Panc1 (cell line): ENCODE results near the gene SLC1A3. TPM values are rescaled to one million over a fixed set of nuclear protein-coding genes. Genes with fewer than 3 reads are reported as not detected.

Experiments used
- ATAC-seq: fragments of 200-7000 bp; cut with Tn5 transposase; 2 replicates; pipeline ENCODE4 v1.9.1; 2020; ENCODE audit warnings: mild to moderate bottlenecking, moderate library complexity
- BruUV-seq: library from RNA; stranded (reverse); fragments of 400-500 nt; replicated peaks from 2 replicates; lab custom pipeline; 2021; lab: Mats Ljungman, UMichigan
- CTCF ChIA-PET: fragments of 300-600 bp; sonication (Branson Sonifier 250); formaldehyde crosslinking; loops from one replicate; lab custom pipeline; 2022; ENCODE audit warnings: antibody characterized with exemption; lab: Charles Lee
- POLR2A ChIA-PET: fragments of 300-600 bp; sonication (Branson Sonifier 250); formaldehyde crosslinking; loops from one replicate; lab custom pipeline; 2022; ENCODE audit warnings: antibody characterized with exemption; lab: Charles Lee
- DNase-seq: peaks from one replicate; pipeline ENCODE4 v3.0.0-alpha.2; 2010; ENCODE audit warnings: low read depth, low spot score
- H3K27ac ChIP-seq: 2 replicates; pipeline ENCODE4 v1.5.1; 2011; ENCODE audit warnings: mild to moderate bottlenecking, low read length, inconsistent platforms
- H3K27me3 ChIP-seq: fragments of 200-500 bp; sonication (Bioruptor generic); 2 replicates; pipeline ENCODE4 v1.6.0; 2014; ENCODE audit warnings: low read length, inconsistent platforms; ENCODE audit not compliant: control insufficient read depth, insufficient read depth
- H3K36me3 ChIP-seq: fragments of 200-500 bp; sonication (Bioruptor generic); 2 replicates; pipeline ENCODE4 v1.5.1; 2014; ENCODE audit warnings: inconsistent platforms, mild to moderate bottlenecking, low read length, moderate library complexity; ENCODE audit not compliant: control insufficient read depth, insufficient read depth
- H3K4me1 ChIP-seq: 2 replicates; pipeline ENCODE4 v1.5.1; 2011; ENCODE audit warnings: inconsistent platforms, mild to moderate bottlenecking, low read length, moderate library complexity; ENCODE audit not compliant: control insufficient read depth, insufficient read depth
- H3K4me3 ChIP-seq, 2 experiments: 2 replicates each; pipeline ENCODE4 v1.5.1; 2011 to 2012; ENCODE audit warnings: low read depth in 2 of 2, low read length in 2 of 2, mild to moderate bottlenecking in 2 of 2, inconsistent platforms in 1 of 2, moderate library complexity in 1 of 2
- H3K9me3 ChIP-seq: fragments of 200-500 bp; sonication (Bioruptor generic); 2 replicates; pipeline ENCODE4 v1.5.1; 2014; ENCODE audit warnings: low read depth, mild to moderate bottlenecking, inconsistent platforms, low read length, moderate library complexity; ENCODE audit not compliant: control insufficient read depth, insufficient read depth
- CTCF ChIP-seq: fragments of 450-650 bp; IDR thresholded peaks from 2 replicates; pipeline ENCODE4 v1.5.1; 2017; ENCODE audit warnings: mild to moderate bottlenecking
- POLR2AphosphoS5 ChIP-seq: IDR thresholded peaks from 2 replicates; pipeline ENCODE4 v1.6.1; 2012; ENCODE audit warnings: mild to moderate bottlenecking, low read depth, low read length, moderate library complexity
- REST ChIP-seq, 2 experiments: IDR thresholded peaks; 2 replicates each; pipeline ENCODE4 v1.6.1; 2011 to 2012; ENCODE audit warnings: low read depth in 2 of 2, control low read depth in 1 of 2, low read length in 1 of 2, mild to moderate bottlenecking in 1 of 2, moderate library complexity in 1 of 2; ENCODE audit not compliant: insufficient read depth in 1 of 2
- SIN3A ChIP-seq: IDR thresholded peaks from 2 replicates; pipeline ENCODE4 v1.6.1; 2012; ENCODE audit warnings: low read depth, mild to moderate bottlenecking, low read length, moderate library complexity, borderline replicate concordance; ENCODE audit not compliant: insufficient read depth
- TCF7L2 ChIP-seq: IDR thresholded peaks from 2 replicates; pipeline ENCODE4 v1.6.1; 2011; ENCODE audit warnings: mild to moderate bottlenecking, low read depth, low read length, inconsistent platforms
- in situ Hi-C: cut with HindIII; loops from 2 replicates; pipeline ENCODE4 v1.10.0; 2016; ENCODE audit warnings: low sequenced_read_pairs, low pct_unique_long_range_greater_than_20kb
- intact Hi-C: fragments of 100-400 bp; cut with micrococcal nuclease; formaldehyde crosslinking; loops from one replicate; pipeline ENCODE4 v1.10.0; 2022; ENCODE audit not compliant: unreplicated experiment
- total RNA-seq: library from RNA; stranded (reverse); gene quantifications from one replicate; pipeline ENCODE4 v1.2.1, GENCODE V29; 2021; ENCODE audit not compliant: unreplicated experiment

Gene SLC1A3
- total RNA-seq, 1 experiment from 2014 or later, result 0.13 TPM

GRCh38 chr5:36722900-36723299 is 116.5 kb downstream of the SLC1A3 start:
- DNase-seq, result no peak
- BruUV-seq, result no TSS peak
- ChIA-PET POLR2A (no interaction called here), CTCF (no interaction called here)
- Histone ChIP-seq H3K4me1 (no peaks in the 10 kb centered on the region), H3K36me3 (no peaks in the 10 kb centered on the region), H3K27me3 (peaks cover 3% of the 10 kb centered on the region; the same call in 1 of the 2 replicates), H3K4me3 (no peak overlapping the region), H3K9me3 (no peaks in the 10 kb centered on the region), H3K27ac (no peak overlapping the region)
- in situ Hi-C loops (no loop called here), intact Hi-C loops (no loop called here)
- no peak for TF ChIP-seq TCF7L2
- TF ChIP-seq POLR2AphosphoS5, result no peak
- TF ChIP-seq REST (IDR thresholded peaks at IDR 0.05; ENCODE audit: insufficient read depth in 1 of 2, low read depth in 2 of 2, low read length in 1 of 2), result no peak
- TF ChIP-seq SIN3A, result no peak
- no peak for TF ChIP-seq CTCF
- no peak for ATAC-seq

- no peak for DNase-seq
- Histone ChIP-seq H3K27me3 (peaks cover 3% of the 10 kb centered on the region; the same call in 1 of the 2 replicates), H3K9me3 (no peaks in the 10 kb centered on the region), H3K4me1 (no peaks in the 10 kb centered on the region), H3K4me3 (no peak overlapping the region), H3K27ac (no peak overlapping the region), H3K36me3 (no peaks in the 10 kb centered on the region)
- ATAC-seq, result no peak
- BruUV-seq, result no TSS peak
- in situ Hi-C loops (no loop called here), intact Hi-C loops (no loop called here)
- TF ChIP-seq TCF7L2 (no peak), REST (IDR thresholded peaks at IDR 0.05; ENCODE audit: insufficient read depth in 1 of 2, low read depth in 2 of 2, low read length in 1 of 2) (no peak), SIN3A (no peak), POLR2AphosphoS5 (no peak), CTCF (no peak)
- POLR2A ChIA-PET, result no interaction called here
- CTCF ChIA-PET, result no interaction called here
Measured at GRCh38 chr5:36723912-36724311, 117.5 kb downstream of the SLC1A3 start.
